Activated naive CD4-positive, alpha-beta T cell treated with anti-CD3 and anti-CD28 coated beads, Interleukin-2, amount 50 U/mL, for 24 hours (primary cell): ENCODE results near the gene CD36.

Source experiments
- H3K27ac Mint-ChIP-seq: one replicate; pipeline ENCODE4 v1.8.0; 2021; ENCODE audit warnings: mild to moderate bottlenecking, mixed read lengths
- H3K27me3 Mint-ChIP-seq: one replicate; pipeline ENCODE4 v1.8.0; 2021; ENCODE audit warnings: mixed read lengths
- H3K36me3 Mint-ChIP-seq: one replicate; pipeline ENCODE4 v1.8.0; 2021; ENCODE audit warnings: mixed read lengths
- H3K4me1 Mint-ChIP-seq: one replicate; pipeline ENCODE4 v1.8.0; 2021; ENCODE audit warnings: mixed read lengths
- H3K4me3 Mint-ChIP-seq: one replicate; pipeline ENCODE4 v1.8.0; 2021; ENCODE audit warnings: mild to moderate bottlenecking, mixed read lengths
- H3K9me3 Mint-ChIP-seq: one replicate; pipeline ENCODE4 v1.8.0; 2021; ENCODE audit warnings: mixed read lengths

The CD36 gene

GRCh38 chr7:80637911-80638765 is at the start of gene CD36:
CD36 (plus strand) TSS chr7:80638642; CDS start chr7:80646741, 8,099 bp downstream.
- Mint-ChIP-seq H3K9me3 (no peaks in the 10 kb centered on the region), H3K27me3 (no peaks in the 10 kb centered on the region), H3K4me1 (no peaks in the 10 kb centered on the region), H3K27ac (no peak within 1 kb of the TSS), H3K36me3 (no peaks in the 10 kb centered on the region), H3K4me3 (no peak within 1 kb of the TSS)

GRCh38 chr7:80589631-80590030 is 48.8 kb upstream of the CD36 start:
- Mint-ChIP-seq H3K36me3 (no peaks in the 10 kb centered on the region), H3K4me3 (no peak overlapping the region), H3K27me3 (no peaks in the 10 kb centered on the region), H3K4me1 (no peaks in the 10 kb centered on the region), H3K27ac (no peak overlapping the region), H3K9me3 (no peaks in the 10 kb centered on the region)

GRCh38 chr7:80591654-80592053 is 46.8 kb upstream of the CD36 start:
- no peak overlapping the region for H3K4me3 Mint-ChIP-seq
- no peaks in the 10 kb centered on the region for H3K9me3 Mint-ChIP-seq
- H3K4me1 Mint-ChIP-seq = no peaks in the 10 kb centered on the region
- no peaks in the 10 kb centered on the region for H3K27me3 Mint-ChIP-seq
- no peaks in the 10 kb centered on the region for H3K36me3 Mint-ChIP-seq
- H3K27ac Mint-ChIP-seq = no peak overlapping the region

- H3K36me3 Mint-ChIP-seq = no peaks in the 10 kb centered on the region
- H3K27me3 Mint-ChIP-seq = peaks cover 1% of the 10 kb centered on the region
- H3K4me3 Mint-ChIP-seq = no peak overlapping the region
- no peak overlapping the region for H3K27ac Mint-ChIP-seq
- no peaks in the 10 kb centered on the region for H3K4me1 Mint-ChIP-seq
- H3K9me3 Mint-ChIP-seq = peaks cover 8% of the 10 kb centered on the region
Observed at GRCh38 chr7:80593869-80594586, 44.4 kb upstream of the CD36 start.

- Mint-ChIP-seq H3K9me3 (peaks cover 8% of the 10 kb centered on the region), H3K4me3 (no peak overlapping the region), H3K27me3 (peaks cover 1% of the 10 kb centered on the region), H3K36me3 (no peaks in the 10 kb centered on the region), H3K27ac (no peak overlapping the region), H3K4me1 (no peaks in the 10 kb centered on the region)
Observed at GRCh38 chr7:80596933-80597517, 41.4 kb upstream of the CD36 start.

GRCh38 chr7:80597875-80598274 is 40.6 kb upstream of the CD36 start:
- H3K27ac Mint-ChIP-seq = no peak overlapping the region
- no peaks in the 10 kb centered on the region for H3K36me3 Mint-ChIP-seq
- peaks cover 1% of the 10 kb centered on the region for H3K27me3 Mint-ChIP-seq
- no peak overlapping the region for H3K4me3 Mint-ChIP-seq
- peaks cover 8% of the 10 kb centered on the region for H3K9me3 Mint-ChIP-seq
- H3K4me1 Mint-ChIP-seq = no peaks in the 10 kb centered on the region

GRCh38 chr7:80600046-80600445 is 38.4 kb upstream of the CD36 start:
- Mint-ChIP-seq H3K4me1 (no peaks in the 10 kb centered on the region), H3K9me3 (peaks cover 8% of the 10 kb centered on the region), H3K4me3 (no peak overlapping the region), H3K36me3 (no peaks in the 10 kb centered on the region), H3K27ac (no peak overlapping the region), H3K27me3 (peaks cover 1% of the 10 kb centered on the region)

- H3K4me3 Mint-ChIP-seq = no peak overlapping the region
- no peaks in the 10 kb centered on the region for H3K4me1 Mint-ChIP-seq
- no peak overlapping the region for H3K27ac Mint-ChIP-seq
- peaks cover 1% of the 10 kb centered on the region for H3K27me3 Mint-ChIP-seq
- H3K36me3 Mint-ChIP-seq = no peaks in the 10 kb centered on the region
- H3K9me3 Mint-ChIP-seq = peaks cover 8% of the 10 kb centered on the region
Observed at GRCh38 chr7:80601999-80602398, 36.4 kb upstream of the CD36 start.

GRCh38 chr7:80603940-80604339 is 34.5 kb upstream of the CD36 start:
- no peaks in the 10 kb centered on the region for H3K36me3 Mint-ChIP-seq
- no peaks in the 10 kb centered on the region for H3K27me3 Mint-ChIP-seq
- H3K9me3 Mint-ChIP-seq = no peaks in the 10 kb centered on the region
- no peaks in the 10 kb centered on the region for H3K4me1 Mint-ChIP-seq
- no peak overlapping the region for H3K27ac Mint-ChIP-seq
- H3K4me3 Mint-ChIP-seq = no peak overlapping the region

GRCh38 chr7:80604436-80604835 is 34.0 kb upstream of the CD36 start:
- Mint-ChIP-seq H3K27ac (no peak overlapping the region), H3K36me3 (no peaks in the 10 kb centered on the region), H3K9me3 (no peaks in the 10 kb centered on the region), H3K4me1 (no peaks in the 10 kb centered on the region), H3K27me3 (no peaks in the 10 kb centered on the region), H3K4me3 (no peak overlapping the region)

- no peaks in the 10 kb centered on the region for H3K9me3 Mint-ChIP-seq
- H3K36me3 Mint-ChIP-seq = no peaks in the 10 kb centered on the region
- H3K27me3 Mint-ChIP-seq = no peaks in the 10 kb centered on the region
- no peaks in the 10 kb centered on the region for H3K4me1 Mint-ChIP-seq
- H3K4me3 Mint-ChIP-seq = no peak overlapping the region
- no peak overlapping the region for H3K27ac Mint-ChIP-seq
Observed at GRCh38 chr7:80607136-80607535, 31.3 kb upstream of the CD36 start.

GRCh38 chr7:80608336-80608735 is 30.1 kb upstream of the CD36 start:
- Mint-ChIP-seq H3K36me3 (no peaks in the 10 kb centered on the region), H3K9me3 (no peaks in the 10 kb centered on the region), H3K4me3 (no peak overlapping the region), H3K4me1 (no peaks in the 10 kb centered on the region), H3K27me3 (no peaks in the 10 kb centered on the region), H3K27ac (no peak overlapping the region)

GRCh38 chr7:80609751-80610150 is 28.7 kb upstream of the CD36 start:
- Mint-ChIP-seq H3K4me1 (no peaks in the 10 kb centered on the region), H3K27ac (no peak overlapping the region), H3K4me3 (no peak overlapping the region), H3K9me3 (no peaks in the 10 kb centered on the region), H3K27me3 (no peaks in the 10 kb centered on the region), H3K36me3 (no peaks in the 10 kb centered on the region)

- H3K27ac Mint-ChIP-seq = no peak overlapping the region
- no peaks in the 10 kb centered on the region for H3K4me1 Mint-ChIP-seq
- no peak overlapping the region for H3K4me3 Mint-ChIP-seq
- no peaks in the 10 kb centered on the region for H3K27me3 Mint-ChIP-seq
- H3K9me3 Mint-ChIP-seq = peaks cover 5% of the 10 kb centered on the region
- H3K36me3 Mint-ChIP-seq = no peaks in the 10 kb centered on the region
Observed at GRCh38 chr7:80611353-80611752, 27.1 kb upstream of the CD36 start.

- Mint-ChIP-seq H3K9me3 (peaks cover 5% of the 10 kb centered on the region), H3K4me1 (no peaks in the 10 kb centered on the region), H3K4me3 (no peak overlapping the region), H3K27ac (no peak overlapping the region), H3K36me3 (no peaks in the 10 kb centered on the region), H3K27me3 (no peaks in the 10 kb centered on the region)
Observed at GRCh38 chr7:80611779-80612178, 26.7 kb upstream of the CD36 start.

GRCh38 chr7:80612880-80613279 is 25.6 kb upstream of the CD36 start:
- no peaks in the 10 kb centered on the region for H3K36me3 Mint-ChIP-seq
- peaks cover 5% of the 10 kb centered on the region for H3K9me3 Mint-ChIP-seq
- H3K4me3 Mint-ChIP-seq = no peak overlapping the region
- H3K27ac Mint-ChIP-seq = no peak overlapping the region
- H3K27me3 Mint-ChIP-seq = no peaks in the 10 kb centered on the region
- H3K4me1 Mint-ChIP-seq = no peaks in the 10 kb centered on the region
